HCT116 (cell line): Measurements from ENCODE around the gene LTB. TPM values are rescaled to one million over a fixed set of nuclear protein-coding genes. Genes with fewer than 3 reads are reported as not detected.

Experiments used
- ATAC-seq: fragments of 200-7000 bp; cut with Tn5 transposase; 2 replicates; pipeline ENCODE4 v1.9.1; 2020; ENCODE audit warnings: mild to moderate bottlenecking, moderate library complexity
- BruUV-seq: library from RNA; stranded (reverse); fragments of 400-500 nt; replicated peaks from 2 replicates; lab custom pipeline; 2021; lab: Mats Ljungman, UMichigan
- CTCF ChIA-PET: fragments of 300-600 bp; sonication (Branson Sonifier 250); formaldehyde crosslinking; loops from one replicate; lab custom pipeline; 2021; ENCODE audit warnings: antibody characterized with exemption; lab: Charles Lee
- POLR2A ChIA-PET: fragments of 300-600, 350-600 bp; sonication (Branson Sonifier 250); formaldehyde crosslinking; loops from one replicate; lab custom pipeline; 2021; ENCODE audit warnings: antibody characterized with exemption; lab: Charles Lee
- RAD21 ChIA-PET, 2 experiments: fragments of 300-600 bp; sonication (Branson Sonifier 250); formaldehyde crosslinking; loops; one replicate each; lab custom pipeline; 2023; ENCODE audit warnings: low total read pairs in 2 of 2; ENCODE audit not compliant: uncharacterized antibody in 2 of 2, unreplicated experiment in 2 of 2, low non-redundant PET in 1 of 2; lab: Charles Lee
- DNase-seq: peaks from one replicate; pipeline ENCODE4 v3.0.0-alpha.2; 2010; ENCODE audit warnings: low read depth, low spot score
- H2AFZ ChIP-seq: fragments of 200-600 bp; shearing (Covaris generic), sonication (generic); 2 replicates; pipeline ENCODE4 v1.6.1; 2017; ENCODE audit warnings: low read depth, mixed run types, mixed read lengths, antibody characterized with exemption, low read length; ENCODE audit not compliant: poor library complexity, severe bottlenecking
- H3K27ac ChIP-seq: 2 replicates; pipeline ENCODE4 v1.5.1; 2012; ENCODE audit warnings: low read depth, low read length
- H3K27me3 ChIP-seq: fragments of 200-600 bp; sonication (generic); 2 replicates; pipeline ENCODE4 v1.6.1; 2016; ENCODE audit warnings: mixed run types, low read length, mixed read lengths; ENCODE audit not compliant: insufficient read depth
- H3K36me3 ChIP-seq, 2 experiments: fragments of 200-500 bp in 1 of 2; fragments of 200-600 bp in 1 of 2; sonication (Bioruptor generic) in 1 of 2; sonication (generic) in 1 of 2; 2 replicates each; pipeline versions ENCODE4 v1.5.1 to v1.6.1; 2014 to 2016; ENCODE audit warnings: low read length in 2 of 2, inconsistent platforms in 1 of 2, mixed read lengths in 1 of 2, mixed run types in 1 of 2; ENCODE audit not compliant: insufficient read depth in 2 of 2, control insufficient read depth in 1 of 2
- H3K4me1 ChIP-seq, 2 experiments: fragments of 200-600 bp in 1 of 2; sonication (generic) in 1 of 2; 2 replicates each; pipeline versions ENCODE4 v1.5.1 to v1.6.1; 2012 to 2017; ENCODE audit warnings: low read length in 2 of 2, inconsistent platforms in 1 of 2, mild to moderate bottlenecking in 1 of 2, mixed read lengths in 1 of 2, mixed run types in 1 of 2, moderate library complexity in 1 of 2; ENCODE audit not compliant: insufficient read depth in 2 of 2, control insufficient read depth in 1 of 2
- H3K4me2 ChIP-seq: fragments of 200-600 bp; sonication (generic); 2 replicates; pipeline ENCODE4 v1.6.1; 2017; ENCODE audit warnings: mixed run types, low read length, mixed read lengths
- H3K4me3 ChIP-seq, 2 experiments: fragments of 200-600 bp in 1 of 2; sonication (generic) in 1 of 2; replicated peaks in 1 of 2; 2 replicates each; pipeline ENCODE4 v1.5.1; 2011 to 2016; ENCODE audit warnings: low read length in 2 of 2, control low read depth in 1 of 2, low read depth in 1 of 2, mild to moderate bottlenecking in 1 of 2, mixed read lengths in 1 of 2, mixed run types in 1 of 2
- H3K79me2 ChIP-seq: fragments of 200-600 bp; sonication (generic); 2 replicates; pipeline ENCODE4 v1.6.1; 2017; ENCODE audit warnings: mild to moderate bottlenecking, mixed run types, low read length, moderate library complexity, mixed read lengths; ENCODE audit not compliant: insufficient read depth
- H3K9ac ChIP-seq: fragments of 200-600 bp; sonication (generic); 2 replicates; pipeline ENCODE4 v1.6.1; 2016; ENCODE audit warnings: low read length, mixed read lengths
- H3K9me2 ChIP-seq: fragments of 200-600 bp; sonication (generic), shearing (Covaris generic); 2 replicates; pipeline ENCODE4 v1.6.1; 2017; ENCODE audit warnings: mixed run types, mild to moderate bottlenecking, moderate library complexity; ENCODE audit not compliant: insufficient read depth
- H3K9me3 ChIP-seq, 2 experiments: fragments of 200-500 bp in 1 of 2; fragments of 200-600 bp in 1 of 2; sonication (Bioruptor generic) in 1 of 2; sonication (generic) in 1 of 2; 2 replicates each; pipeline ENCODE4 v1.6.1; 2014 to 2017; ENCODE audit warnings: low read length in 2 of 2, mixed read lengths in 2 of 2, inconsistent platforms in 1 of 2, low read depth in 1 of 2, mild to moderate bottlenecking in 1 of 2, mixed run types in 1 of 2, moderate library complexity in 1 of 2; ENCODE audit not compliant: control insufficient read depth in 1 of 2, insufficient read depth in 1 of 2
- H4K20me1 ChIP-seq: fragments of 200-600 bp; sonication (generic), shearing (Covaris generic); 2 replicates; pipeline ENCODE4 v1.6.1; 2017; ENCODE audit warnings: mixed run types, mild to moderate bottlenecking, moderate library complexity; ENCODE audit not compliant: insufficient read depth
- CTCF ChIP-seq, 3 experiments: fragments of 200-600 bp in 1 of 3; sonication (generic) in 1 of 3; IDR thresholded peaks in 2 of 3; conservative IDR thresholded peaks in 1 of 3; 2 replicates each; pipeline ENCODE4 v1.5.1; 2012 to 2017; ENCODE audit warnings: low read depth in 2 of 3, low read length in 2 of 3, antibody characterized with exemption in 1 of 3, borderline replicate concordance in 1 of 3, control low read depth in 1 of 3, mild to moderate bottlenecking in 1 of 3, mixed read lengths in 1 of 3, mixed run types in 1 of 3, moderate library complexity in 1 of 3; ENCODE audit not compliant: insufficient read depth in 1 of 3
- REST ChIP-seq: IDR thresholded peaks from 2 replicates; pipeline ENCODE4 v1.6.1; 2012; ENCODE audit warnings: low read depth
- SIN3A ChIP-seq: IDR thresholded peaks from 2 replicates; pipeline ENCODE4 v1.6.1; 2012; ENCODE audit warnings: low read depth
- intact Hi-C: fragments of 100-400 bp; cut with micrococcal nuclease; formaldehyde crosslinking; loops from 2 replicates; pipeline ENCODE4 v1.10.0; 2022
- total RNA-seq: library from RNA; stranded (reverse); gene quantifications from one replicate; pipeline ENCODE4 v1.2.1, GENCODE V29; 2021; ENCODE audit not compliant: unreplicated experiment

LTB gene
- total RNA-seq, 1 experiment from 2014 or later: 0.64 TPM

- TF ChIP-seq CTCF (IDR thresholded peaks at IDR 0.05 in 2 of 3, conservative IDR thresholded peaks at IDR 0.05 in 1 of 3; ENCODE audit: borderline replicate concordance in 1 of 3, insufficient read depth in 1 of 3, low read depth in 2 of 3, low read length in 2 of 3) (no peak), SIN3A (no peak)
These were observed 6.8 kb downstream of the LTB start, which contains the start of gene TNF (continued) for GRCh38 chr6:31575335-31575901.

- POLR2A ChIA-PET: no interaction called here
- Histone ChIP-seq H3K36me3 (no peaks in the 10 kb centered on the region), H3K4me1 (peaks cover 0 to 3% of the 10 kb centered on the region in 2 experiments; a peak in 1 of 4 replicates), H3K9me3 (no peaks in the 10 kb centered on the region), H4K20me1 (no peaks in the 10 kb centered on the region), H3K4me3 (no peak overlapping the region), H3K27me3 (no peaks in the 10 kb centered on the region), H2AFZ (no peak overlapping the region), H3K4me2 (no peak overlapping the region), H3K79me2 (no peaks in the 10 kb centered on the region), H3K9me2 (no peaks in the 10 kb centered on the region), H3K27ac (no peak overlapping the region), H3K9ac (no peak overlapping the region)
- RAD21 ChIA-PET: interaction anchor here in 1 of 2 experiments (1.0 kb wide), 1 partner anchor 24 kb away, joined by 5 read pairs; no protein-coding TSS in a partner anchor
- BruUV-seq: no TSS peak
- DNase-seq (no peak), ATAC-seq (peak; percentile 49; the same call in 1 of the 2 replicates)
- TF ChIP-seq REST (no peak), CTCF (IDR thresholded peaks at IDR 0.05 in 2 of 3, conservative IDR thresholded peaks at IDR 0.05 in 1 of 3; ENCODE audit: borderline replicate concordance in 1 of 3, insufficient read depth in 1 of 3, low read depth in 2 of 3, low read length in 2 of 3) (0 out of 6 replicates have a peak, but pooled peaks of 1 of the 3 experiments have one; percentile 8)
- intact Hi-C loops: no loop called here
- CTCF ChIA-PET: interaction anchor here (0.7 kb wide), 1 partner anchor 24 kb away, joined by 3 read pairs; no protein-coding TSS in a partner anchor
These were observed 7.8 kb downstream of the LTB start for GRCh38 chr6:31574106-31575061.
